Medulla oblongata (tissue), 1 donor: Measurements from ENCODE around the gene CHRNB2.
"Not testable (repeated sequence)": the region's sequence is repeated elsewhere in the genome, so short reads cannot be mapped to it uniquely, and the experiment has no call there.

Experiments used
- DNase-seq: peaks from one replicate; pipeline ENCODE4 v3.0.0-alpha.2; 2015; ENCODE audit errors: extremely low spot score

The CHRNB2 gene, protein sequence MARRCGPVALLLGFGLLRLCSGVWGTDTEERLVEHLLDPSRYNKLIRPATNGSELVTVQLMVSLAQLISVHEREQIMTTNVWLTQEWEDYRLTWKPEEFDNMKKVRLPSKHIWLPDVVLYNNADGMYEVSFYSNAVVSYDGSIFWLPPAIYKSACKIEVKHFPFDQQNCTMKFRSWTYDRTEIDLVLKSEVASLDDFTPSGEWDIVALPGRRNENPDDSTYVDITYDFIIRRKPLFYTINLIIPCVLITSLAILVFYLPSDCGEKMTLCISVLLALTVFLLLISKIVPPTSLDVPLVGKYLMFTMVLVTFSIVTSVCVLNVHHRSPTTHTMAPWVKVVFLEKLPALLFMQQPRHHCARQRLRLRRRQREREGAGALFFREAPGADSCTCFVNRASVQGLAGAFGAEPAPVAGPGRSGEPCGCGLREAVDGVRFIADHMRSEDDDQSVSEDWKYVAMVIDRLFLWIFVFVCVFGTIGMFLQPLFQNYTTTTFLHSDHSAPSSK

DNA sequence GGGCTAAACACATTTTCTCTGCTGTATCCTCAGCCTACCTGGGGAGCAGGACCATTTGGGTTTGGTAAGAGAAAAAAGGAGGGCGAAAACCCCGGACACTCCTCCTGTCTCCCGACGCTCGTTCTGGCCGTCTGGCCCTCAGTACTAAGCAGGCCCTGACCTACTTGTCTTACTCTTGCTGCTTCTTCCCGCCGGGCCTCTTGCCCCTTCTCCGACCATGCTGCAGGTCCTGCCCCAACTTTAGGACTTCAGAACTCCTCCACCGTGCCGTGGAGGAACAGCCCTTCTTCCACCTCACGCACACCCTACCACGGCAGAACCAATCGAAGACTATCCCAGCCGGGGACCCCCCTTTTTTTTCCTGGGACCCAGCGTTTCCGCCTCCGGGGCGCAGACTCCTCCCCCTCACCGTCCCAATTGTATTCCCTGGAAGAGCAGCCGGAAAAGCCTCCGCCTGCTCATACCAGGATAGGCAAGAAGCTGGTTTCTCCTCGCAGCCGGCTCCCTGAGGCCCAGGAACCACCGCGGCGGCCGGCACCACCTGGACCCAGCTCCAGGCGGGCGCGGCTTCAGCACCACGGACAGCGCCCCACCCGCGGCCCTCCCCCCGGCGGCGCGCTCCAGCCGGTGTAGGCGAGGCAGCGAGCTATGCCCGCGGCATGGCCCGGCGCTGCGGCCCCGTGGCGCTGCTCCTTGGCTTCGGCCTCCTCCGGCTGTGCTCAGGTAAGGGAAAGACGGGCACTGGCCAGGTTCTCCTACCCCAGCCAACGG is at the start of gene CHRNB2:
CHRNB2 (plus strand) TSS at position 393 of the 771 bp plus-strand sequence; CDS start at position 660, 267 bp downstream.
- DNase-seq: peak; percentile 41

DNA sequence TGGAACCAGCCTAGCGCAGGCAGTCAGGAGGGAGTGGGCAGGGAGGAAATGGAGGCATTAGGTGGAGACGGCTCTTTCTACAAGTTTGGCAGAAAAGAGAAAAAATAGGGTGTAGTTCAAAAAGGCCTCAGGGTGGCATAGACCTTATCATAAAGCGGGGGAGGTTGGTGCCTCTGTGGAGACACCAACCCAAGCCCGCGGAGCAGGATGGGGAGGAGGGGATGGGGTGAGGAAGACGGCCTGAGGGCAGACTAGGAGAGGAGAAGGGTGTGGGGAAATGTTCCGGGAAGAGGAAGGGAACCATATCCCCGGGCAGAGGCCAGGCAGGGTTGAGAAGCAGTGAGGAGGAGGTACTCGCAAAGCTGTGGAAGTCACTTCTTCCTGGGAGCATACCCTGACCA is 48.0 kb upstream of the CHRNB2 start:
- no peak for DNase-seq

DNA sequence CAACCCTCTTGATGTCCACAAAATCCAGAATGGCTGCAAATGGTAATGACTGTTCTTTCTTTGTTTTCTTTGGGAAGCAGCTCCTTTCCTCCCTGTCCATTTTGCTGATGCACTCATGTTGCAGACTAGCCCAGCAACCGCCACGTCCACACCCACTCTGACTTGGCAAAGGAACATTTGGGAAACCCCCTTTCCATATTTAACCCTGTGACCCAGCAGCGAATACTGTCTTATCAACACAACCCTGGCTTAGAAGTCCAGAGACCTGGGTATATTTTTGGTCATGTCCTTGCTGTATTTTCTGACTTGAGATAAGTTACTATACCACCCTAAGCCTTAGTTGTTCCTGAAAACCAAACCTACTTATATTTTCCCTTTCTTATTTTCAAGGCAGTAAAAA is 47.2 kb upstream of the CHRNB2 start:
- DNase-seq: no peak

DNA sequence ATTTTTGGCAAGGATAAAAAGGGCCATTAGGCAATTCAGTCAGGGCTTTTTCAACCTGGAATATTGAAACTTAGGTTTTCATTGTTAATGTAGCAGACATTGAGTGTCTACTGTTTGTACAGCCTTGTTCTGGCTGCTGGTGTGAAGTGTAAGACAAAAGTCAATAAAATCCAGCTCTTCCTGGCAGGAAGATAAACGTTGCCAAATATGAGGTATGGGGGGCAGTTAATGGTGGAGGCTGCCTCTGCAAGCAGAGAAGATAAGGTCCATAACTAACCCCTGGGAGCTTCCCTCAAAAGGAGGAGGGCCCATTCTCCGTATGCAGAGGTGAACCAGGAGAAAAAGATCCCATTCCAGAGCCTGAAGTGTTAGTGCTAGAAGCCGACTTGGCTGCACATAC is 45.9 kb upstream of the CHRNB2 start:
- DNase-seq: no peak

DNA sequence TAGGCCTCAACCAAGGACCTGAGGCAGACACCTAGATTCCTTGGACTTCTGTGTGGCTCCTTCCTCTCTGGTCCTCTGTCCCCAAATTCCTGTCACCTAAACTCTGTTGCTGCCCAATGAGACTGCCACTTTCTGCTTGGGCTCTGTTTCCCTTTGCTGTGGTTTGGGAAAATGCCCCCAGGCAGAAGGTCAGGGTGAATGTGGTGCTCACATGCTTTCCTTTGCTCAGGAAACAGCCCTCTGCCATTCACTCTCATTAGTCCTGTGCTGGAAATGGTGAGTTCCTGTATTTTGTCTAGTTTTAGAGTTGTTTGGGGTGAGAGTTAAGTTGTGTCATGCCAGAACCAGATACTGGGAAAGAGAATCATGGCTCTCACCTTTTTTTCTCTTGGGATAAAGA is 42.7 kb upstream of the CHRNB2 start:
- no peak for DNase-seq

DNA sequence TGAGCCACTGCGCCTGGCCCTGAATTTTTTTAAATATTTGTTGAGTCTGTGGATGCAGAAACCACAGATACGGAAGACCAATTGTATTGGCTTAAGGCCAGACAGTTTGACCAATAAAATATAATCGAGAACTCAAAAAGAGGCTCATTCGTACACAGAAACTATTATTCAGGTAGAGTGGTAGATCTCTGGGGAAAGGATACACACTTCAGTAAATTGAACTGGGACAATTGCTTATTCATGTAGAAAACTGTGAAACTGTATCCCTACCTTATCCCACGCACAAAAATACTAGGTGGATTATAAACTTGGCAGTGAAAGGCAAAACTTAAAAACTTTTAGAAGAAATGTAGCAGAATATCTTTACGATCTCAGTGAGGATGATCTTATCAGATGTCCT is 40.4 kb upstream of the CHRNB2 start:
- DNase-seq: no peak

DNA sequence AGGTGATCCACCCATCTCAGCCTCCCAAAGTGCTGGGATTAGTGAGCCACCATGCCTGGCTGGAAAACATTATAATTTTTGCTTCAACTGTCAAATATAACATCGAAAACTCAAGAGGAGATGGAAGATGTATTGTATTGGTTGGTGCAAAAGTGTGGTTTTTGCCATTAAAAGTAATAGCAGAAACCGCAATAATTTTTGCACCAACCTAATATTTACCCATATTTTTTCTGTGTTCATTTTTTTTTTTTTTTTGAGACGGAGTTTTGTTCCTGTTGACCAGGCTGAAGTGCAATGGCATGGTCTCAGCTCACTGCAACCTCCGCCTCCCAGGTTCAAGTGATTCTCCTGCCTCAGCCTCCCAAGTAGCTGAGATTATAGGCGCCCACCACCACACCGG is 38.3 kb upstream of the CHRNB2 start:
- no peak for DNase-seq

DNA sequence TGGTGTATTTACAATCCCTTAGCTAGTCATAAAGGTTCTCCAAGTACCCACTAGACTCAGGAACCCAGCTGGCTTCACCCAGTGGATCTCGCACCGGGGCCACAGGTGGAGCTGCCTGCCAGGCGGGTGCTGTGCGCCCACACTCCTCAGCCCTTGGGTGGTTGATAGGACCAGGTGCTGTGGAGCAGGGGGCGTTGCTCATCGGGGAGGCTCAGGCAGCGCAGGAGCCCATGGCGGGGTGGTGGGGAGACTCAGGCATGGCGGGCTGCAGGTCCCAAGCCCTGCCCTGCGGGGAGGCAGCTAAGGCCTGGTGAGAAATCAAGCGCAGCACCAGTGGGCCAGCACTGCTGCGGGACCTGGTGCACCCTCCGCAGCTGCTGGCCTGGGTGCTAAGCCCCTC is 35.6 kb upstream of the CHRNB2 start:
- not testable (repeated sequence) for DNase-seq

DNA sequence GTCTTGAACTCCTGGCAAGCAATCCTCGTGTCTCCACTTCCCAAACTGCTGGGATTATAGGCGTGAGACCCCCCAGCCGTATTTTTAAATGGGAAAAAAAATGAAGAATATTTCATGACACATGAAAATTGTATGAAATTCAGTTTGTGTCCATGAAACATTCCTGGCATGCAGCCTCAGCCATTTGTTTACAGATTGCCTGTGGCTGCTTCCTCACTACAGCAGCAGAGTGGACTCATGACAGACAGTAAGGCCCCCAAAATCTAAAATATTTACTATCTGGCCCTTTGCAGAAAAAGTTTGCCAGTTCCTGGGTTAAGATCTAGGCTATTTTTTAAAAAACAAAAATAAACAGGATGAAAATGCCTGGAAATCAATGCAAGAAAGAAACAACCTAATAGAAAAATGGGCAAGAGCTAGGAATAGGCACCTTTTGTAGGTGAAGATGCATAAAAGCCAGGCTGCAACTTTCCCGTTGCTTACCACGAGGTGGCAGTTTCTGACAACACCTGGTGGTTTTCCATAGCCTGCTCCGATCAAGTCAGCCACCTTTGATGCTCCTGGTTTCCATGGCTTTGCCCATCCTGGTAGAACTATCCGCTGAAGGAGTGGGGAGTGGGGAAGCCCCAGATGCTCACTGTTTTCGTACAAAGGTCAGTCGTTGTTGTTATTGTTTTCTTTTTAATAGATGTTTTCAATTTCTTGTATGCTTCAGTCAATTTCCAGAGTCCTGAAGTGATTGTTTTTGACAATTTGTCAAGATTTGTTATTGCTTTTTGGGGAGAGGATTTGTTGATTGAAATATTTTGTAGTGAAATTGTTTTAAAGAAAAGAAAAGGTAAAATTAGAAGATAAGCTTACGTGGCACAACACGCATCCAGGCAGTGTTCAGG is 33.4 kb upstream of the CHRNB2 start:
- DNase-seq: no peak

DNA sequence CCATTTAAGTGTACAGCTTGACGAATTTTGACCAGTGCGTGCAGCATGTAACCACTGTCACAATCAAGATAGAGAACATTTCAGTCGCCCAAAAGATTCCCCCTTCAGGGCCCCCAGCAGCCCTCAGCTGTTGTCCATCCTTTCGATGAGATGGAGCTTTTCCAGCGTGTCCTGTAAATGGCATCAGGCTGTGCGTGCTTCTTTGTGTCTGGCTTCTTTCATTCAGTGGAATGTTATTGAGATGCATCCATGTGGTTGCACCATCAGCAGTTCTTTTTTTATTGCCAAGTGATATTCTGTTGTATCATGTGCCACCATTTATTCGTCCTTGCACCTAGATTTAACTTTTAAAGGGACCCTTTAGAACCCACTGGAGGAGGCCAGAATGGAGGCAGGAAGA is 31.0 kb upstream of the CHRNB2 start:
- DNase-seq: no peak

DNA sequence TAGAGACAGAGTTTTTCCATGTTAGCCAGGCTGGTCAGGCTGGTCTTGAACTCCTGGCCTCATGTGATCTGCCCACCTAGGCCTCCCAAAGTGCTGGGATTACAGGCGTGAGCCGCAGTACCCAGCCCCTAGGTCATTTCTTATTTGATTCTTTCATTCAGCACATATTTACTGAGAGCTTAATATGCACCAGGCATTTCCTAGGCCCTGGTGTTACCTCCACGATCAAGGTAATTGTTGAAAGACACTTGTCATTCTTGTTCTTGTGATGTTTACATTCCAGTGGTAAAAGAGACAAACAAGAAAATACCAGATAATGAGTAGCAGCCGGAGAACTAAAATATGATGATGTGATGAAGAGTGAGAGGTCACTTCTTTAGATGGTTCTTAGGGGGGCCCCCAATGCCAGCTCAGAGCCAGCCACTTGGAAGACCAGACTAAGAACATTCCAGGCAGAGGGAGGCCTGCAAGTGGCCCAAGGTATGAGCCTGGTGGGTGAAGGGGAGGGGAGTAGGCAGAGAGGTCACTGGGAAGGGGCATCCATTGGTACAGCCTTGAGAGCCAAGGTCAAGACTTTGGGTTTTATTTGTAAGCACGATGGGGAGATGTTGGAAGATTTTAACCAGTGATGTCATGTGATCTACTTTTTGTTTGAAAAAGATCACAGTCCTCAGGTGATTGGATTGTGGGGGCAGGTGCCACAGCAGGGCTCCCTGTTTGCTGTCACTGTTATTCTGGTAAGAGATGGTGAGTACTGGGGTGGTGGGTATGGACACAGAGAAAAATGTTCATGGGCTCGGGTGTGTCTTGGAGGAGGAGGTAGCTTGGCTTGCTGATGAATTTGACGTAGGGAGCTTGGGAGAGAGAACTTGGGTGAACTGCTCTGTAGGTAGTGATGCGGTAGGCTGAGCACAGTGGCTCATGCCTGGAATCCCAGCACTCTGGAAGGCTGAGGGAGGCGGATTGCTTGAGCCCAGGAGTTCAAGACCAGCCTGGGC is 27.8 kb upstream of the CHRNB2 start:
- no peak for DNase-seq

DNA sequence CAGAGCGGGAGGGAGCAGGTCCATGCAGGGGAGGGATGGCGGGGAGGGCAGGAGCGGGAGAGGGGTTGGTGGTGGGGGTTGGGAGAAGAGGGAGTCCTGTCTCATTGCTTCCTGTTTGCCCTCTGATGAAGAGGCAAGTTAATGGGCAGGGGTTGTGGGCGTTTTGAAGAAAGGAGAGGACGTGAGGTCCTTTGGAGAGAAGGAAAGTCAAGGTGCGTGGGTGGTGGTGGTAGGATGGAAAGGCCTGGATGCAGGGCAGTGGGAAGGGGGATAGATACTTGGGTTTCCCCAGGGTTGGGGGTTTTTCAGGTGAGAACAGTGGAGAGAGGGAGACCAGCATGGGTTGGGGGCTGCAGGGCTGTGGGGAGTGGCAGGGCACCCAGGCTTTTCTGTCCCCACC is 26.3 kb upstream of the CHRNB2 start:
- DNase-seq: no peak

DNA sequence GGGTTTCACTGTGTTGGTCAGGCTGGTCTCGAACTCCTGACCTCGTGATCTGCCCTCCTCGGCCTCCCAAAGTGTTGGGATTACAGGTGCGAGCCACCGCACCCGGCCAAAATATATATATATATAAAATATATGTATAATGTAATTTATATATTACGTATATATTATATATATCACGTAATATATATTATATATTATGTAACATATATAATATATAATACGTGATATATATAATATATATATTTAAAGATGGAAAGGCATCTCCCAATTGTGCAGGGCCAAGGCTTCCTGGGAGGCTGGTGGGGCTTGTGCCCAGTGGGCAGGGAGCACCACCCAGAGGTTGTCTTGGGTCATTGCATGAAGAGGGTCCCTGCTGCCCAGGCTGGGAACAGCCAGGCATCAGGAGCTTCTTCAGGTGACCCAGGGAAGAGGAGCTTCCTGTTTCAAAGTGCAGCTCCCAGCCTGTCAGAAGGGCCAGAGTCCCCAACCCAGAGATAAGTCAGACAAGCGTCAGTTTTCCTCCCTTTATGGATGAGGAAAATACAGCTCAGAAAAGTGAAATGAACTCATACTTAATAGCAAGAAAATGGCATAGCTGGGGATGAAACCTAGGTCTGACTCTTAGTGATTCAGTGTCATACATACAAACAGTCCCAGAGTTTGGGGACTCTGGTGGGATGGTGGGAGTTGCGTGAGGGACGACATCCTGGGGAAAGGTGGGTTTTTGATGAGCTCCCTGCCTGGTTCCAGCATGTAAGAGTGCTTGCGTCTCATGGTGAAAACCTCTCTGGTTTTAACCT is 21.1 kb upstream of the CHRNB2 start:
- peak; percentile 71 for DNase-seq

DNA sequence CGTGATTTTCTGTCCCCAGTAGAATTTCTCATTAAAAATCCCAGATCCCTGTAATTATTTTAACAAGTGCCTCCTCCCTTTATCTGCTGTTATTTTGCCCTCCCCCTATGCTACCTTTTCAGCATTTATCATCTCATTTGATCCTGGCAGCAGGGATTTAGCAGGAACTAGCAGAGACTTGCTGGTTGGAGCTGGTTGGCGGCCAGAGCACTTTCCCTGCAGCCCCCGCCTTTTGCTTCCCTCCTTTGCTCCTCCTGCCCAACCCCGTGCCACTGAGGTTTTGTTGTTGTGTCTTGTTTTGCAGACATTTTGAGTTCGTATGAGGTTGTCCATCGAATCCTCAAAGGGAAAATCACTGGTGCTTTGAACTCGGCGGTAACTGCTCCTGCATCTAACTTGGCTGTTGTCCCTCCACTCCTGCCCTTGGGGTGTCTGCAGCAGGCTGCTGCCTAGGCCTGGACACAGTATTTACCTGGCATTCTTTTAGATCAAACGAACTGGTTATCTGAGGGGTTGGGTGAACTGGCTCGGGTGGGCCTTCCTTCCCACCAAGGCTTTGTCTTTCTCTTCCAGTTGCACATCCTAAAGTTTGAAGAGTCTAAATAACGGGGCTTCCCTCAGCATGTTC is 20.4 kb upstream of the CHRNB2 start:
- no peak for DNase-seq

DNA sequence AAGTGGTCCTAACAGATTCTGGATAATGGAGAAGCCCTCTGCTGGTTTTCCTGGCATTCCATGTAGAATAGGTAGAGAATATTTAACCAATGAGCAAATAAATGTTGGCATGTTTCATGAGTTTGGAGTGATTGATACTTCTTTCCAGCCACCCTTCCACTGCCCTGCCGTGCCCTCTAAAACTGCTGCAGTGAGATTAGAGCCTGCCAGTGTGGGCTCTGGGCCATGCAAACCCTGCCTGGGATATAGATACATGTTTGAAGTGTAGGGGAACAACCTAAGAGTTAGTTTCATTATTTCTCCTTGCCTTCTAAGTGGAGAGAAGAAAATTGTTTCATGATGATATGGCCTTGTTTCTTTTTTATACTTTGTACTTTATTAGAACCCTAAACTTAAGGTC is 19.6 kb upstream of the CHRNB2 start:
- no peak for DNase-seq

DNA sequence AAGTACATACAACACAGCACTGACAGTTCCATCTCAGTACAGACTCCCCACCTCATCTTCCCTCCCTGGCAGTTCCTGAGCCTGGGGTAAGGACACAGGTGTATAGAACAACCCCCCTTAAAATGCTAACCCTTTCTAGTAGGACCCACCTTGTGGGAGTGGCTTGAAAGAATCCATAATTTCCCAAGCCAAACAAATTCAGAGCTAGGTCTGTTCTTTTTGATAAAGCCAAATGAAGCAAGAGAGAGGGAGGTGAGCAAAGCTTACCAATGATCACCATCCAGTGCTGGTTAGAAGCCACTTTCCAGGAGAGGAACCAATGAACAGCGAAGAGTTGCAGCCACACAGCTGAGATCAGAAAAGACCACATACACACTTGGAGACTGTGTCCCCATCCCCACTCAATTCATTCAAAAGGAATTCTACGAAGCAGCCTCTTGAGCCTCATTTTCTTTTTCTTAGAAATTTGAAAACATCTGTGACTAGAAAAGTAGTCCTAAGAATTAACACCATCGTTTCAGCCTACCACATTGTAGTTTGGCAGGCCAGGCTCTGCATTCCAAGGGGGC is 18.3 kb upstream of the CHRNB2 start:
- no peak for DNase-seq

DNA sequence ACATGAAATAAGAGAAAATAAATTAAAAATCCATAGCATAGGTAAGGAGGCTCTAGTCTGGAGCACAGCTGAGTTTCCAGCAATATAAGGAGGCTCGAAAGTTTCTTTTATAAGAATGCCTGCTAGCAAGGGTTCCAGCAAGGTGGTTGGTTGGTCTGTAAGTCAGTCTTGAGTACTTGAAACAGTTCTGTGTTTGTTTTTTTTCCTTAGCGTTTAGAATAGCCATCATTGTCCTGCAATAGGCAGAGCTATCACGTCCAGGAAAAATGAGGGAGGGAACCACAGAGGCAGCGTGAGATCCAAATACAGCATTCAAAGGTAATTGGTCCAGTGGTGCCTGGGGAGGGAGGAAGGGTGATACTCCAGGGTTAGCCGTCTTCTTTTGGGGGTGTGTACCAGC is 17.5 kb upstream of the CHRNB2 start:
- no peak for DNase-seq

DNA sequence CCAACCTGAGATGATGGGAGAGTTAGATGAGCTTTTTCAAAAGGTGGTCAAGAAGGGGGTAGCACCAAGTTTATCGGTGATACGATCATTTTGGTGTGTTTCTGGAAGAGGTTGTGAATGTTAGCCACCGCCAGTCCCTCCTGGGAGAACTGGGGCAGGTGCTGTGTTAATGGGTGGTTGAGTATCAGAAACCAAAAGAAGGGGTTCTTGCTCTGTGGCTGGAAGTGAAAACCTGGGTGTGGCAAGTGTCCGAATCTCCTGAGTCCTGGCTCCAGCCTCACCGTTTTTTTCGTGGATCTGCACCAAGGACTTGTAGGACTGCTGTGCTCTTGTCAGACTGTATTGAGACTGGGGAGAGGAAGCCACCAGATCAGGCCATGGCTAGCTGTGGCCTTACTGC is 16.9 kb upstream of the CHRNB2 start:
- DNase-seq: no peak

DNA sequence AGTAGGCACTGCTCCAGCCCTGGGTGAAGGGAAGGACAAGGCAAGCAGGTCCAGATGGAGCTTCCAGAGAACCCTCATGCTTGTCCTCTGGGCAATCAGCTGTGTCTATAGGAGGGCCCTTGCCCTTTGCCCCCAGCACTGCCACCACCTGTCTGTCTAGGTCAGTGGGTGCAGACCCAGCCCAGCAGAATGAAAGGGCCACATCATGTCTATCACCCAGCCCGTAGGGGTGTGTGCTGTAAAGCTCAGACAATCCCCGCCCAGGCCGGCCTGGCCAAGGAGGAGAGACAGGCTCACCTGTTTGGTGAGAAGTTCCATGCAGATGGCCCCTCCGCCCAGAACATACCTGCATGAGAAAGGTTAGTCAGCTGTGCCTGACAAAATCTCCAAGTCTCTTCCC is 16.1 kb upstream of the CHRNB2 start:
- DNase-seq: no peak
